RWPE1 (cell line): Measurements from ENCODE around the gene INKA1.

Source experiments
- CTCF ChIA-PET: fragments of 350-600 bp; sonication (Branson Sonifier 250); formaldehyde crosslinking; extraction: SDS; loops from one replicate; lab custom pipeline; 2021; lab: Yijun Ruan, JAX
- POLR2A ChIA-PET: fragments of 400-600 bp; formaldehyde crosslinking; extraction: SDS; loops from one replicate; lab custom pipeline; 2020; ENCODE audit warnings: antibody characterized with exemption; ENCODE audit not compliant: low non-redundant PET; lab: Yijun Ruan, JAX
- DNase-seq: peaks from one replicate; pipeline ENCODE4 v3.0.0; 2012; ENCODE audit warnings: low spot score
- H3K27ac ChIP-seq: fragments of 450-650 bp; 2 replicates; pipeline ENCODE4 v1.5.1; 2017
- TF ChIP-seq, protein P1 (sequence below): fragments of 450-650 bp; conservative IDR thresholded peaks from 2 replicates; pipeline ENCODE4 v1.5.1; 2017; ENCODE audit warnings: low read depth, mild to moderate bottlenecking

INKA1 gene

DNA sequence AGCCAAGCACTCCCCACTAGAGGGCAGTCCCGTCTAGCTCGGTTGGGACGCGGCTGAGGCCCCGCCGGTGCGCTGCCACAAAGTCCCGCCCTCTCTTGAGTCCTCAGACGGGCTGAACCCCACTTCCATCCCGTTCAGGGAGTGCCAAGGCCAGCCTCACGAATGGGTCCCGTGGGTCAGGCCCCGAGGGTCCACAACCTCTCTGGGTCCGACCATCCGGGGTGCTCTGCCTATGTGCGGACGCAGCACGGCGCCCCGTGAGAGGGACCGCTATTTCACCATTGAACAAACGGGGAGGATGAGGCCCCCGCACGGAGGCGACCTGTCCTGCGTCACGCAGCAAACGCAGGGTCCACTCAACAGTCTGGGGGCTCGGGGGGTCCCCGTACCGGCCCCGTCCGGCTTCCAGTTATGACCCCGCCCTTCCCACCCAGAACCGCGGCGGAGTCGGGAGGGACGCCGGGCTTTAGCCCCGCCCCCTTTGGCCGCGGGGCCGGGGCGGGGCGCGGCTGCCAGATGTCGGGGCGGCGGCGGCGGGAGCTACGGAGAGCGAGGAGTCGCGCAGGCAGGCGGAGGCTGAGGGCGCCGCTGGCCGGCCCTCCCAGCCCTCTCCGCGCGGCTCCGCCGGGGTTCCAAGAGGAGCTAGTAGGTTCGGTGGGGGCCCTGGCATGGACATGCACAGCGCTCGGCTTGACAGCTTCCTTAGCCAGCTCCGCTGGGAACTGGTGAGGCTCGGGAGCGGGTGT is at the start of gene INKA1:
Gene INKA1, plus strand, starts transcription at position 543 of the 746 bp plus-strand sequence. Its CDS starts 132 bp downstream, at position 675.
- peak within 1 kb of the TSS; percentile 98 for H3K27ac ChIP-seq
- CTCF ChIA-PET: interaction anchor here (0.6 to 5.7 kb wide), 5 partner anchors 11 to 49 kb away, joined by 3 to 40 read pairs (median 4); partner anchors contain the start of gene UBA7
- TF ChIP-seq, protein P1, sequence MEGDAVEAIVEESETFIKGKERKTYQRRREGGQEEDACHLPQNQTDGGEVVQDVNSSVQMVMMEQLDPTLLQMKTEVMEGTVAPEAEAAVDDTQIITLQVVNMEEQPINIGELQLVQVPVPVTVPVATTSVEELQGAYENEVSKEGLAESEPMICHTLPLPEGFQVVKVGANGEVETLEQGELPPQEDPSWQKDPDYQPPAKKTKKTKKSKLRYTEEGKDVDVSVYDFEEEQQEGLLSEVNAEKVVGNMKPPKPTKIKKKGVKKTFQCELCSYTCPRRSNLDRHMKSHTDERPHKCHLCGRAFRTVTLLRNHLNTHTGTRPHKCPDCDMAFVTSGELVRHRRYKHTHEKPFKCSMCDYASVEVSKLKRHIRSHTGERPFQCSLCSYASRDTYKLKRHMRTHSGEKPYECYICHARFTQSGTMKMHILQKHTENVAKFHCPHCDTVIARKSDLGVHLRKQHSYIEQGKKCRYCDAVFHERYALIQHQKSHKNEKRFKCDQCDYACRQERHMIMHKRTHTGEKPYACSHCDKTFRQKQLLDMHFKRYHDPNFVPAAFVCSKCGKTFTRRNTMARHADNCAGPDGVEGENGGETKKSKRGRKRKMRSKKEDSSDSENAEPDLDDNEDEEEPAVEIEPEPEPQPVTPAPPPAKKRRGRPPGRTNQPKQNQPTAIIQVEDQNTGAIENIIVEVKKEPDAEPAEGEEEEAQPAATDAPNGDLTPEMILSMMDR: peak; percentile 92
- peak; percentile 77 for DNase-seq
- POLR2A ChIA-PET: interaction anchor here (0.6 to 0.7 kb wide), 3 partner anchors 47 to 103 kb away, joined by 3 to 9 read pairs (median 4); no protein-coding TSS in a partner anchor

DNA sequence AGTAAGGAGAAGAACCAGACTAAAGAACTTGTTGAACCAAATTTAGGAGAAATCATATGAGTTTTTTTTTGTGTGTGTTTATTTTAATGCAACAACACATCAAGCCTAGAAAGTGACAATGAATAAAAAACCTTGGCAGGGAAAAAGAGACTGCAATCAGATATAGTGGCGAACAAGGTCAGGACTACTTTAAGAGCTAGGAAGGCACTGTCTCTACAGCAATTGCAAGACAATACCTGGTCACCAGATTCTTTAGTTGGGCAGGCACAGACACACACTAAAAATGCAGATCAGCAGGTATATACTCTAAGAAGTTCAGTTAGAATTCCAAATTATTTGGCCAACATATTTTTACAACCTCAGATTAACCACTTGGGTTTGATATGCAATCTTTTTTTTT is 48.5 kb upstream of the INKA1 start:
- no peak for DNase-seq
- POLR2A ChIA-PET: no interaction called here
- TF ChIP-seq, protein P1: no peak
- CTCF ChIA-PET: interaction anchor here (0.6 to 0.8 kb wide), 2 partner anchors 48 to 188 kb away, joined by 3 to 5 read pairs; no protein-coding TSS in a partner anchor
- no peak overlapping the region for H3K27ac ChIP-seq

DNA sequence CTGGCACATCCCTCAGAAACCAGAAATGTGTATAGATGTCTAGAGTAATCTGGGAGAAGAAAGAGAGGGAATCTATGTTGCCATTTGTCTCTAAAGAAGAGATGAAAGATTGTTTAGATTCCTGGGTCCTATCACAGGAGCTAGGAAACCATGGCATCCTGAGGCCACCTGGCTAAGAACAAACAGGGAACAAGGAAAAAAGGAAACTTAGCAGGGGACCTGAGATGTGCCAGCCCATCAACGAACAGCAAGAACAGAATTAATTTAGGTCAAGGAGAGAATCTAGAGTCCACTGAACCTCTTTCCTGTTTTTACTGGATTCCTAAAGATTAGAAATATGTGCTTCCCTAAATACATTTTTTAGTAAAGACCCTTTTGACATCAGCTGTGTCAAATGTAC is 47.0 kb upstream of the INKA1 start:
- POLR2A ChIA-PET: no interaction called here

DNA sequence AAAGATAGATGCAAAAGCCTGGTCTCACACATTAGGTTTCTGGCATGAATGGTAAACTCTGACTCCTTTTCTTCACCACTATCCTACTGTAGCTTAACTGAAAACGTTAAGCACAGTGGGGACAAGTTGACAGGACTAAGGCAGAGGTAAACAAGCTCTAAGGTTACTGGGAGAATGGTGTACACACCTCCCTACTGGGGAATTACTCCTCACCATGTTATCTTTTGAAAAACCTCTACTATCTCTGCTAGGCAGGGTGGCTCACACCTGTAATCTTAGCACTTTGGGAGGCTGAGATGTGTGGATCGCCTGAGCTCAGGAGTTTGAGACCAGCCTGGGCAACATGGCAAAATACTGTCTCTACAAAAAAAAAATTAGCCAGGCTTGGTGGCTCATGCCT is 45.9 kb upstream of the INKA1 start:
- POLR2A ChIA-PET: no interaction called here
- DNase-seq: no peak
- no peak overlapping the region for H3K27ac ChIP-seq
- TF ChIP-seq, protein P1: no peak
- CTCF ChIA-PET: interaction anchor here (1.3 kb wide), 1 partner anchor 13 kb away, joined by 3 read pairs; no protein-coding TSS in a partner anchor

More for the DNA sequence above, 47.0 kb upstream of the INKA1 start:
- DNase-seq: no peak
- TF ChIP-seq, protein P1: no peak
- CTCF ChIA-PET: interaction anchor here (0.6 kb wide), 1 partner anchor 637 kb away, joined by 3 read pairs; no protein-coding TSS in a partner anchor
- no peak overlapping the region for H3K27ac ChIP-seq

DNA sequence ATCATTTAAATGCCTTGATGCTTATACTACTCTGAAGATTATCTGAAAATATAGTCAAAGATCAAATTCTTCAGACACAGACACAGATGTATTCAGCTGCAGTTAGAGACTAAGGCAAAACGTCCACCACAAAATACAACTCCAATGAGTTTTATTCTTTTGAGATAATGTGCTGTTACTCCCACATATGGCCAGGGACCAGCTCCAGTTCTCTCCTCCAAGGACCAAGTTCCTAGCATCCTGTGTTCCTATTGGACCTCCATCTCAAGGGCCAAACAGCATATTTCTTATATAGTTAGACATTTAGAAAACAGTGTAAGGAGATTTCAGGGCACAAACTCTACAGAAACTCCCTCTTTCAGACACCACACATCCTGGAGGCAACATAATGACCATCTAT is 43.8 kb upstream of the INKA1 start:
- TF ChIP-seq, protein P1: no peak
- no peak overlapping the region for H3K27ac ChIP-seq
- no peak for DNase-seq
- POLR2A ChIA-PET: no interaction called here
- CTCF ChIA-PET: no interaction called here

DNA sequence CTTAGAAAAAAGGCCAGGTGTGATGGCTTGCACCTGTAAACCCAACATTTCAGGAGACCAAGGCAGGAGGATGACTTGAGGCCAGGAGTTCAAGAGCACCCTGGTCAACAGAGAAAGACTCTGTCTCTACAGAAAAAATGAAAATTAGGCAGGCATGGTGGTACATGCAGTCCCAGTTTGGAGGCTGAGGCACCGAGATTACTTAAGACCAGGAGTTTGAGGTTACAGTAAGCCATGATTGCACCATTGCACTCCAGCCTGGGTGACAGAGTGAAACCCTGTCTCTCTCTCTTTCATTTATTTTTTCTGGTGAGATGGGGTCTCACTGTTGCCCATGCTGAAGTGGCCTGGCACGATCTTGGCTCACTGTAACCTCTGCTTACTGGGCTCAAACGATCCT is 41.4 kb upstream of the INKA1 start:
- ChIA-PET POLR2A (no interaction called here), CTCF (no interaction called here)
- TF ChIP-seq, protein P1: no peak
- DNase-seq: no peak
- peak overlapping the region; percentile 21; the same call in 1 of the 2 replicates for H3K27ac ChIP-seq
